Stimulated activated CD4-positive, alpha-beta T cell treated with anti-CD3 and anti-CD28 coated beads, Interleukin-4, amount 100 ng/mL, for 1 hour (primary cell): ENCODE results near the gene MRGPRE.

Experiments
- DNase-seq: peaks from one replicate; pipeline ENCODE4 v3.0.0-alpha.2; 2020

The MRGPRE gene

GRCh38 chr11:3194016-3194816 lies 38.0 kb downstream of the MRGPRE start:
- DNase-seq: no peak

DNA sequence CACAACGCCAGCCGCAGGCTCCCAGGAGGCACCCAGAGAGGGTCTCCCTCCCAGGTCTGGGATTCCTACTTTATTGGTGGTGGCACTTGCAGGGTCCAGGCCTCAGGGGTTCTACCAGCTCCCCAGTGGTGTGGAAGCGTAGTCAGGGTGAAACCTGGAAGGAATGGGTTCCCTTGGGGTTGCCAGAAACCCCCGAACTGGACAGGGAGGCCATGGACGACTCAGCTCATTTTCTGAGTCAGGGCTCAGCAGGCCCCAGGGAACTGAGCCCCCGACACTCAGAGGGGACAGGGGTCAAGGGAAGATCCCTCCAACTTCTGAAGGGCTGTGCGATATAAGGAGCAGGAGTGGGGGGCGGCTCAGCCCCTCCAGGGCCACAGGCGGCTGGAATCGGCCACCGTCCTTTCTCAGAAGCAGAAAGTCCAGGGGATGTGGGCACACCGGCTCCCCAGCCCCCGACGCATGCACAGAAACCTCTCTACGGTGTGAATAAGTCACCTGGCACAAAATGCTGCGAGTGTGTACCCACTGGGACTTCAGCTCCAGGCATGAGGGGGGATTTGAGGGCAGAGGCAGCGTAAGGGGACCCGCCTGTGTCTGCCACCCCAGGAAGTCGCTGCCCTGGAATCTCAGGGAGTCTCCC lies 38.7 kb downstream of the MRGPRE start:
- DNase-seq: no peak

- DNase-seq: no peak
These were observed 39.5 kb downstream of the MRGPRE start for GRCh38 chr11:3192511-3193372.

- no peak for DNase-seq
These were observed 40.5 kb downstream of the MRGPRE start for GRCh38 chr11:3191586-3192324.

DNA sequence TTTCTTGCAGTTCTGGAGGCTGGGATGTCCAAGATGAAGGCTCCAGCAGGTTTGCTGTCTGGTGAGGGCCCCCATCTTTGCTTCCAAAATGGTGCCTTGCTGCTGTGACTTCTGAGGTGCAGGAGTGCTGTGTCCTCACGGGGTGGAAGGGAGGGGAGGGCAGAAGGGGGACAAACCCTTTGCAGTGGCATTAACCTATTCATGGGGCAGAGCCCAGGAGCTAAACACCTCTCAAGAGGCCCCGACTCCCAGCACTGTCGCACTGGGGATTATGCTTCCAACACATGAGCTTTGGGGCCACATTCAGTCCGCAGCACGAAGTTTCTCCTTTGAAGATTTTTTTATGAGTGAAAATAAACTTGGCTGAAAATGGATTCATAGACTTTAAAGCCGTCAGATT lies 41.6 kb downstream of the MRGPRE start:
- no peak for DNase-seq

DNA sequence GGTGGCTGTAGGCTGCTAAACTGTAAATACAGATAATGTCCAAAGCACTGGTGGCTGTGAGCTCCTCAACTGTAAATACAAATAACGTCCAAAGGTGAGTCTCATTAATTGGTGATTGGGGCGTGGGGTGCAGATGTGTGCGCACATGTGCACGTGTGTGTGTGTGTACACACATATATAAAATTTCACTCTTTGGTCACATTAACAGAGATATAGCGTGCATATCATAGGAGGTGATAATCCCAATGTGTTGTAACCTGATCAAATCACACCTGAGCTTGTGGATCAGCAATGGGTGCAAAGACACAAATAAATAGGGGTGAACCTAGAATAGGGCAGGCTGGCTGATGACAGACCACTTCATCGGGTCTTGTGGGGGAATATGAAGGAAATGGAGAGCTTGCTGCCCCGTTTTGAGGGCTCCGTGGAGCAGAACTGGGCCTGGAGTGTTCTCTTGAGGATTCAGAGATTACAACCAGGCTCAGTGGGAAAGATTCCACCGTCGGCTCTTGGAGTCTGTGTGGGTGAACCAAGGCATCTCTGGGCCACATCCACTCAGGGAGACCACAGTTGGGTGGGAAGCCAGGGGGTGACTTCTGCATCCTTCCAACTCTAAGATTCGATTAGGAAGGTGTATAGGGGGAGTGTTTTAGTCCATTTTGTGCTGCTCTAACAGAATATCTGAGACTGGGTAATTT lies 42.2 kb downstream of the MRGPRE start:
- no peak for DNase-seq

- DNase-seq: no peak
These were observed 42.9 kb downstream of the MRGPRE start for GRCh38 chr11:3189196-3189843.

GRCh38 chr11:3188496-3189195 lies 43.6 kb downstream of the MRGPRE start:
- no peak for DNase-seq

- DNase-seq: no peak
These were observed 45.9 kb downstream of the MRGPRE start for GRCh38 chr11:3186166-3186953.

- no peak for DNase-seq
These were observed 47.4 kb downstream of the MRGPRE start for GRCh38 chr11:3184732-3185347.

DNA sequence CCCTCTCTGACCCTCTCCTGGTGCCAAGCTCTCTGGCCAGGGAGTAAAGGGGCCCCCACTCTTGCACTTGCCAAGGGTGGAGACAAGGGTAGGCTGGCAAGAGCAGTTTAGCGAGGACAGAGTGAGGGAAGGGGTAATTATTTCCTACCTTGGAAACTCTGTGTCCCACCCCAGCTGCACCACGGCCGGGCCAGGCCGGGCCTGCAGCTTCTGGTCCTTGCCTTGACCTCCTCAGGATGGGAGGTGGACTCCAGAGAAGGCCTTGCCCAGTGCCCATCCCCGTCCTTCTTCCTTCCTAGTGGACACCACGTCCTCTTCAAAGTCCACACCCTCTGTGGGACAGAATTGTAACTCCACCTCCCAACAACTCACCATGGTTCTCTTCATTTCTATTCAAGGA lies 48.7 kb downstream of the MRGPRE start:
- DNase-seq: no peak

DNA sequence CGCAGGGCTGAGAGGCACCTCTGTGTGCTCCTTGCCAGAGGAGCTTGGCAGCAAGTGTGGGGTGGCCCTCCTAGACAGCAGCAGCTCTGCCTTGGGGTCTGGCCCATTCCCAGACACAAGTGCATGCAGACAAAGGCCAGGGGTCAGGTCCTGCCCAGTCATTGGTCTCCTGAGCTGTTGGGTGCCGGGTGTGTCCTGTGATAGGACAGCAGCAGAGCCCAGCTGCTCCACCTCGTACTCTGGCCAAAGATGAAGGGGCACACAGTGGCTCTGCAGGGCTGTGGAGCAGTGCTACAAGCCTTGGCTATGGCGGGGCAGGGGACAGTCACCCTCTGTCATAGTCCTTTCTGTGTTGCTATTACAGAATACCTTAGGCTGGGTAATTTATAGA lies 49.8 kb downstream of the MRGPRE start:
- DNase-seq: no peak

DNA sequence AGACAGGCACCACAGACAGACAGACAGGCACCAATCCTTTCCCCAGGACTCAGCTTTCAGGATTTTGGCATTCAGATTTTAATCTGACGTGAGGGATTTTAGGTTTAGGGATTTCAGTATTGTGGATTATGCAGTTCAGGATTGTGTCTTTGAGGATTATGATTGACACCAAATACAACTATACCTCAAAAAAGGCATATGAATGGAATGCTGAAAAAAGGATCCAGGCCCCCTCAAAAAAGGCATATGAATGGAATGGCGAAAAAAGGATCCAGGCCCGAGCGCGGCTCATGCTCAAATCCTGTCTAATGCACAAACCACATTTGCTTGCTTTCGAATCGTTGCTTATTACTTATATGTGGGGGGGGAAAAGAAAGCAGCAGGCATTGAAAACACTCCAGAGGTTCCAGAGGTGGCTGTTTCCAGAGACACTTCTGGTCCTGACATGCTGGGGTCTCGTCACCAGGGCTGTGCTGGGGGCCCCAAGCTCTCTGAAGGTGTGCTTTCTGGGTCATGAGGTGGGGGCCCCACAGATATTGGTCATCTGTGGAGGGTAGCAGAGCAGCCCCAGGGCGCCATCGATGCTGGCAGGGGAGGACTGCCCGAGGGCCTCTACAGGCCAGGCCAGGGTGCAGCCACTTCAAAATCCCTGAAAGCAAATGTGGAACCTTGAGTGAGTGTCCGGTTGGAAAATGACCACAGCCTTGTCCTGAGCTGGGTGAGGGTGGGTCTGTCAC lies 50.3 kb downstream of the MRGPRE start:
- no peak for DNase-seq

GRCh38 chr11:3180869-3181268 lies 51.3 kb downstream of the MRGPRE start:
- no peak for DNase-seq

GRCh38 chr11:3178349-3178748 lies 53.9 kb downstream of the MRGPRE start:
- no peak for DNase-seq

DNA sequence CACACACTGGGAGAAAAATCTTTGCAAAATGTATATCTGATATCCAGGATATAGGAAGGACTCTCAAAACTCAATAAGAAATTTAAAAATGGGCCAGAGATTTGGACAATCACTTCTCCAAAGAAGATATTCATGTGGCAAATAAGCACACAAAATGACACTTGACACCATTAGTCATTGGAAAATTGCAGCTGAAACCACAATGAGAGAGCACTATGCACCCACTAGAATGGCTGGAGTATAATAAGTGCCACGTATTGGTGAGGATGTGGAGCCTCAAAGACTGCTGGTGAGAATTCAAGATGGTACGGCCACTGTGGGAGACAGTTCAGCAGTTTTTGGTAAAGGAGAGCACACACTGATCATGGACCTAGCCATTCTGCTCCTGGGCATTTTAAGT lies 54.3 kb downstream of the MRGPRE start:
- no peak for DNase-seq
